HG03378 (cell line): Measurements from ENCODE around the gene CRIP2.

Experiments
- ATAC-seq: cut with Tn5 transposase; IDR thresholded peaks from one replicate; pipeline ENCODE4 v1.9.1; 2021; ENCODE audit warnings: mild to moderate bottlenecking, moderate library complexity; ENCODE audit not compliant: unreplicated experiment

CRIP2 gene

GRCh38 chr14:105497671-105498429 is 23.2 kb downstream of the CRIP2 start:
- ATAC-seq = no peak

GRCh38 chr14:105498430-105499255 is 24.0 kb downstream of the CRIP2 start:
- no peak for ATAC-seq

DNA sequence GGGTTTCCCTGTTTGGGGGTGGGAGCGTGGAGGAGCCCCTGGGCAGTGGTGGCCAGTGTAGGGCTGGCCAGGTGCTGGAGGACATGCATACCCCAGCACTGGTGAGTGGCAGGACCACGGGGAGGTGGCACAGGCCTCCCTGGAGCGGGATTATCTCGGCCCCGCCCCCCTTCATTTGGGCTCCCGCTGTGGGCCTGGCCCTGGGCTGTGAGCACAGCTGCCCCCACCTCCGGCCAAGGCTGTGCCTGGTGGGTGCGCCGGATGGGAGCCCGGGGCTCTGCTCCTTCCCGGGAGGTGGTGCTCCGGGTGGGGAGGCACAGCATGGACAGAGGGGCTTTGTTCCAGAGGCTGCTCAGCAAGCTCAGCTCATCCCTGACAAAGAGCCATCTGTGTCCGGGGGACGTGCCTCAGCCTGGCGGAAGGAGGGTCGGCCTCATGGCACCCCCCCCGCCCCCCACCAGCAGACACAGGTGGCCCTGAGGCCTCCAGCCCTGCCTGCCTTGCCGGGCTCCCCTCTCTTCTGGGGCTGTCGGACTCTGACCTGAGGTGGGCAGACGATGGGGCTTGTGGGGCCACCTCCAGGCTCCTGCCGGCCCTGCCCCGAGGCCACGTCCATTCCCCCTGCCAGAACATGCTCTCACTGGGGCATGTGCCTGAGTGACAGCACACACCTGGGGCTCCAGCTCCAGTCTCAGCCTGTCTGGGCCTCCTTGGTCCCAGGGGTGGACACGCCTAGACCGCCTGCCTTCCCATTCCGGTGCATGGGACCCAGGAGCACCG is 24.8 kb downstream of the CRIP2 start:
- no peak for ATAC-seq

DNA sequence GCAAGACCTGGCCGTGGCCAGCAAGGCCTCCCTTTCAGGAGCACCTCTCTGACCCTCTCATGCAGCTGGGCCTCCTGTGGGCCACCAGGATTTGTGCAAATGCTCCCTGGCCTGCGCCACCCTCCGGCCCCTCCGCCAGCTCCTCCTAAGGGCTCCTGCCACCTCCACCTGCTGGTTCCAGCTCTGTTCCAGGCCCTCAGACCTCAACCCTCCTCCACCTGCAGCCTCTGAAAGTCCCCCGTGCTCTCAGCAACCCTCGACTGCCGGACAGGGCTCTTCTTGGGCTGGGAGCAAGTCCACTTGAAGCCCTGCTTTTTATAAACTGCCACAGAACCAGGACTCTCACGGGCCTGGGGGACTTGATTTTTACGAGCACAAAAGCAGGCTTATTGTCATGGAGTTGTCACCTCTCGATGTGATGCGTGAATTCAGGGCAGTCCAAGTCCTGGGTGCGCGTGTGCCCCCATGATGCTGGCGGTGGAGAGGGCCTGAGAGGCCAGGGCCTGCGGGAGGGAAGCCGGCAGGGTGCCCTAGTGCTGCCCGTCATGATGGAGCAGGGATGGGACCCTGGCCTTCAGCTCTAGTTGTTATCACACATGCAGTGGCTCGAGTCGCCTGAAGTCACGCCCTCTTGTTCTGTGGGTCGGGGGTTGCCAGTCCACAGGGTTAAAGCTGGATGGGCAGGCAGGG is 25.6 kb downstream of the CRIP2 start:
- ATAC-seq = no peak

GRCh38 chr14:105500726-105501101 is 26.1 kb downstream of the CRIP2 start:
- no peak for ATAC-seq

- ATAC-seq = no peak
Observed at GRCh38 chr14:105501504-105502291, 27.1 kb downstream of the CRIP2 start.

DNA sequence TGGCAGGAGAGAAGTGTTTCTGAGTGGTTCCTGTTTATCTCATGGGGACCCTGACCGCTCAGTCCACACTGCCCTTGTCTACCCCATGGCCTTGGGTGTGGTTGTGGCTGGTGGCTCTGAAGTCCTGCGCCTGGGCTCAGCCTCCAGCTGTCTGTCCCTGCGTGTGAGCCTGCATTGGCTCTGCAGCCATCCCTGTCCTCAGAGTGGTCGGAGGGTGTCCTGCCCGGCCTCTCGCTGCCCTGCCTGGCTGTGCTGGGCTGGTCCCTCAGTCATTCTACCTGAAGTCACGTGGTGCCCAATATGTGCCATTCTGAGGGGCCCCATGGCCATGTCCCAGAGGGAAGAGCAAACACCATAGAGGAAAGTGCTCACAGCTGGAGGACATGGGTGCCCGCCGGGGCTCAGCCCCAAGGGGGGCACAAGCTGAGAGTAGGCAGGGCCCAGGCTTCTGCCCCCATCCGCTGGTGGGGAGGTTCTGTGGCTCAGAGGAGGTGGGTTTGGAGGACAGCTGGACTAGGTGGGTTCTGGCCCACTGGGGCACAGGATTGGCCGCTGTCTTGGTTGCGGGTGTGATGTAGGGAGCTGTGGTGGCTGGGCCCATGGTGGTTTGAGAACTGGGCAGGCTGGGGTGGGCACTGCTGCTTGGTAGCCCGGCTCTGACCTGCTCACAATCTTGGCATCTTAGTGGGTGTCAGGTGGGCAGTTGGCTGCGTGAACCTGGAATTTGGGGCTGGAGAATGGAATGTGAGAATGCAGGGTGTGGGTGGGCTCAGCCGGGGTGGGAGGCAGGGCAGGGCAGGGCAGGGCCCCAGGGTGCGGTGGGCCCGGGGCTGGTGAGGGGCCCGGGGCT is 28.1 kb downstream of the CRIP2 start:
- no peak for ATAC-seq

GRCh38 chr14:105503296-105503640 is 28.6 kb downstream of the CRIP2 start:
- ATAC-seq = no peak

- ATAC-seq = no peak
Observed at GRCh38 chr14:105503935-105504692, 29.5 kb downstream of the CRIP2 start.

DNA sequence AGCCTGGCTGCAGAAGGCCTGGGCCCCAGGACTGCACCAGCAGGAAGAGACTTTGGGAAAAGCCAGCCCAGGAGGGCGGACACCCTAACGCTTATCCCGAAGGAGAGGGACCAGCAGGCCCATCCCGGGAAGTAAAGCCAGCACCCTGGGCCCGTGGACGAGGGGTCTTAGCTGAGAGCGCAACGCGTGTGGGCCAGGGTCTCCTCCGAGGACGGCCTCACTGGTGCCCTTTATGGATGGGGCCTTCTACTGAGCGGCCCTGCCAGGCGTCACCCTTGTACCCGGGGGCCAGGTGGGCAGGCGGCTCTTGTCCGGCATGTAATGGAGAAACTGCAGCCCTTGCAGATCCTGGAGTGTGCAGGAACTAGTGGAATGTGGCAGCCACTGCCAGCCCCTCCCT is 30.5 kb downstream of the CRIP2 start:
- no peak for ATAC-seq

- no peak for ATAC-seq
Observed at GRCh38 chr14:105507247-105507646, 32.6 kb downstream of the CRIP2 start.

DNA sequence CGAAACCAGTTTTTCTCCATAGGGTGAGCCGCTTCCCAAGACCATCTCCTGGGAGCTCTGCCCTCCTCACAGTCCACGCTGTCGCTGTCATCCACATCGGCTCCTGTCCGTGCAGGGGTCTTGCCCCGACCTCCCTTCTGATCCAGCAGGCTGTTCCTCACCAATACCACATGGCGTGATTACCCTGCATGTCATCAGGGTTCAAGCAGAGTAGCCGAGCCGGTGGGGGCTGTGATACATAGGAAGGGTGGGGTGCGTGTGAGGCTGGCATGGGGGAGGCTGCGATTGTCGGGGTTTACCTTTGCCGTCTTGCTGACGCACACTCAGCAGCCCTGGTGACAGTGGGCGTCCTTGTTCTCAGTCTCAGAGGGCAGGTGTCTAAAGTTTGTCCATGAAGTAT is 33.4 kb downstream of the CRIP2 start:
- ATAC-seq = no peak

- no peak for ATAC-seq
Observed at GRCh38 chr14:105508601-105509000, 34.0 kb downstream of the CRIP2 start.

- ATAC-seq = no peak
Observed at GRCh38 chr14:105517096-105517495, 42.5 kb downstream of the CRIP2 start.

DNA sequence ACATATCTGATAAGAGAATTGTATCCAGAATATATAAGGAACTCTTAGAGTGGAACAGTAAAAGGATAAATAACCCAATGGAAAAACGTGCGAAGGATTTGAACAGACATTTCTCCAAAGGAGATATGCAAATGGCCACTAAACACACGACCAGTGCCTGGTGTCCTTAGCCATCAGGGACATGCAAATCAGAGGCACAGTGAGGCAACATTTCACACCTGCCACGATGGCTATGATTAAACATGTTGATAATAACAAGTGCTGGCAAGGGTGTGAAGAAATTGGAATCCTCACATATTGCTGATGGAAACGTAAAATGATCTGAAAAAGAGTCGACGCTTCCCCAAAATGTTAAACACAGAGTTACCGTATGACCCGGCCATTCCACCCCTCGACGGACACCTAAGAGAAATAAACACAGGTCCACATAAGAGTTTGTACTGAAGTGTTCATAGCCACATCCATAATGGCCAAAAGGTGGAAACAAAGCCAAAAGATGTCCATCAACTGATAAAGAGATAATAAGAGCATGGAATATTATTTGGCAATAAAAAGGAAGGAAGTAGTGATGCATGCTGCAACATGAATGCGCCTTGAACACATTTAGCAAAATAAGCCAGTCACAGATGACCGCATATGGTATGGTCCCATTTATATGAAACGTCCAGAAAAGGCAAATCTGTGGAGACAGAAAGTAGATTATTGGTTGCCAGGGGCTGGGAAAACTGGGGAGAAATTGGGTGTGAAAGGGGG is 45.5 kb downstream of the CRIP2 start:
- no peak for ATAC-seq

DNA sequence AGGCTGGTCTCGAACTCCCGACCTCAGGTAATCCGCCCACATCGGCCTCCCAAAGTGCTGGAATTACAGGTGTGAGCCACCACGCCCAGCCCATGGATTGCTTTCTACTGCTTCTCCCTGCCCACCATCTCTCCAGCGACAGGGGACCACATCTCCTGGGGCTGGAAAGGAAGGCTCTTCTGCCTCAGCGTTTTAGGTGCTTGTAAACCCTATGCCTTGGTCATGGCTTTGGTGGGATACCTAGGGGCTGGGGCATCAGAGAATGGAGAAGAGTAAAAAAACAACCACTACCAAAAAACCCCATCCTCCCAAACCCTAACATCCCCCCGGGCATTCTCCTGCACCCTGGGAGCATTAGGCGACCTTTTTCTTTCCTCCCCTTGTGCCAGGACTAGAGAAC is 50.7 kb downstream of the CRIP2 start:
- no peak for ATAC-seq

DNA sequence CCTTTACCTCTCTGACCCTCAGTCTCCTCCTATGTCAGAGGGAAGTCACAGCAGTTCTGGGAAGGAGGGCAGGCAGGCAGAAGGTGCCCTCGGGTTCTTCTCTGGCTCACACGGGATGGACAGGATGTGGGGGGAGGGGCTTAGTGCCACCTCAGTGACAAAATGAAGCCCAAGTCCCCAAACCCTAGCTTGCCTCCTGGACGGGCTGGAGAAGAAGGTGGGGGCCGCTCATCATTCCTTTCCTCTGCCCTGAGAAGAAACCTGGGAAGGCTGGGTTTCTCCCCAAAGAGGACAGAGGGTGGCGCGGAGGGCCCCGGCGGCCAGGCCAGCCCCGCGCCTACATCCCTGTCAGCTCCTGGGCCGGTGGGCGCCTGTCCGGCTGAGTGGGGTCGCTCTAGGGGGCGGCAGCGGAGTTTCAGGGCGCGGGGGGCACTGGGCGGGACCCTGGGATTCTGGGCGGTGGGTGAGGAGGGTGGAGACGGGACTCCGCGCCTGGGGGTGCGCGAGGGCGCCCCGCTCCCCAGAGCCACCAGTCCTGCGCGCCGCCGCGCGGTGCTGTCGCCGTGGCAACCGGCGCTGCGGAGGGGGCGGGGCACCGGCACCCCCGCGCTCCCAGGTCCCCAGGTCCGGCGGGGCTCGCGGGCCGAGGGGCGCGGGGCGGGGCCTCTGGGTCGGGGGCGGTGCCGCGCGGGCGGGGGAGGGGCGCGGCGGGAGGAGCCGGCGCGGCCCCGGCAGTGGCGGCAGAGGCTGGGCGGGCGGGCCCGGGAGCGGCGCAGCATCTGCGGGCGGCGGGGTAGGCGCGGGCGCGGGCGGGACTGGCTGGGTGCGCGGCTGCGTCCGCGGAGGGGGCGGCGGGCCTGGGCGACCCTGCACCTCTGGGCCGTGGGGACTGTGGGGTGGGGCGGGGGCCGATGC is 51.5 kb downstream of the CRIP2 start, which contains the start of gene TMEM121:
TSS of gene TMEM121 (plus strand) at position 723 of the 915 bp plus-strand sequence. CDS start 2,252 bp downstream, outside the sequence.
- ATAC-seq = no peak
